CD4-positive, alpha-beta T cell treated with Interleukin-2 at 100 ng/mL for 4 hours (primary cell): Measurements from ENCODE around the gene IQCC.

Source experiments
- DNase-seq: peaks from one replicate; pipeline ENCODE4 v3.0.0-alpha.2; 2020; ENCODE audit warnings: low spot score

The IQCC gene

DNA sequence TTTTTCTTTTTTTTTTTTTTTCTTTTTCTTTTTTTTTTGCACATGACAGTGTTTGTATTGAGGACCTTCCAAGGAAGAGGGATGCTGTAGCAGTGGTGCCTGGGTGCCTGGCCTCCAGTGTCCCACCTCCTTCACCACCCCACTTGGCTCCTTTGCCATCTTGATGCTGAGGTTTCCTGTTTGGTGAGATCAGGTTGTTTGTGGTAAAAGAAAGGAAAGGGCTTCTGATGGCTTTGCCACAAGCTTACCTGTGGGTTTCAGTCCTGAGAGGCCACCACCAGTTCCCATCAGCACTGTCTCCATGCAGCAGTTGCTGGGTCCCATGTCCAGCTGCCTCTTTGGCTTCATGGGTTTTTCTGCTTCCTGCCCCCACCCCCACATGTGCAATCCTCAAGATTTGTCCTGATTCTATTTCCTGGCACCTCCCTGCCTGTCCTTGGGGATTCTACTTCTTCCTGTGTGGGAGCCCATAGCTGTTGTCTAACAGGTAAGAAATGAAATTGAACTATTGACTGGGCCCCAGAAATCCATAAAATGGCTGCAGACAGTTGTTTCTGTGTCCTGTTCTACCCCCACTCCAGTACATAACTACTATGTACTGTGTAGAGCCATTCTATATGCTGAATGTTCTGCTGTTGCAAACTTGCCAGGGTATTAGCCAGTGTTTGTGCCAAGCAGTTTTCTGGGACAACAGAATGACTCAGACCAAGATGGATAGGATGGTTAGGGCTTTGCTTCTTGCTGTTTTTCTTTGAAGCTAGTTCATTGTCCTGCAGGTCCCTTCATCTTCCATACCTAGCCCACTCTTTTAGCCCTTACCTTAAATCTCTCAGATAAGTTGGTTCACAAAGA is 9.3 kb upstream of the IQCC start:
- peak; percentile 26 for DNase-seq

DNA sequence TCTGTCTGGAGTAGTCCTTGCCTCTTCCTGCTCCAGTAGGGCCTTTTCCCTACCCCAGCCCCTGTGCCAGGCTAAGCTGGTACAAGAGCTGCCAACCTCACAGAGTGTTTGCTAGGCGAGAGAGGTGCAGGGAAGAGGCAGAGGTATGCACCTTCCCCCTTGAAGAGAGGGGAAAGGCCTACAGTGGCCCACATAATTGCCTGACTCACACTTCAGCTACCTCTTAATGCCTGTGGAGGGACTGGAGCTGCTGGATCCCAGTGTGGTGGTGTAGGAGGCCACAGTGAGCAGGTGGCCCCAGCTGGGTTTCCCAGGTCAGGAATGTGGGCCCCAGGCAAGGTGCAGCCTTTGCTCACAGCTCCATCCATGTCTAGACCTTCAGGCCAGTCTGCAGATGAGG is 8.4 kb upstream of the IQCC start:
- DNase-seq = no peak

DNA sequence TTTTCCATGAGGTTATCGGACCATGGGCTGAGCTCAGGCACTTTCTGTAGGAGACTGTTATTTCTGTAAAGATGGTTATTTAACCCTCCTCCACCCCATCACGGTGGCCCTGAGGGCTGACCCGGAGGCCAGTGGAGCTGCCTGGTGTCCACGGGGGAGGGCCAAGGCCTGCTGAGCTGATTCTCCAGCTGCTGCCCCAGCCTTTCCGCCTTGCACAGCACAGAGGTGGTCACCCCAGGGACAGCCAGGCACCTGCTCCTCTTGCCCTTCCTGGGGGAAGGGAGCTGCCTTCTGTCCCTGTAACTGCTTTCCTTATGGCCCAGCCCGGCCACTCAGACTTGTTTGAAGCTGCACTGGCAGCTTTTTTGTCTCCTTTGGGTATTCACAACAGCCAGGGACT is 7.6 kb upstream of the IQCC start:
- DNase-seq = no peak

DNA sequence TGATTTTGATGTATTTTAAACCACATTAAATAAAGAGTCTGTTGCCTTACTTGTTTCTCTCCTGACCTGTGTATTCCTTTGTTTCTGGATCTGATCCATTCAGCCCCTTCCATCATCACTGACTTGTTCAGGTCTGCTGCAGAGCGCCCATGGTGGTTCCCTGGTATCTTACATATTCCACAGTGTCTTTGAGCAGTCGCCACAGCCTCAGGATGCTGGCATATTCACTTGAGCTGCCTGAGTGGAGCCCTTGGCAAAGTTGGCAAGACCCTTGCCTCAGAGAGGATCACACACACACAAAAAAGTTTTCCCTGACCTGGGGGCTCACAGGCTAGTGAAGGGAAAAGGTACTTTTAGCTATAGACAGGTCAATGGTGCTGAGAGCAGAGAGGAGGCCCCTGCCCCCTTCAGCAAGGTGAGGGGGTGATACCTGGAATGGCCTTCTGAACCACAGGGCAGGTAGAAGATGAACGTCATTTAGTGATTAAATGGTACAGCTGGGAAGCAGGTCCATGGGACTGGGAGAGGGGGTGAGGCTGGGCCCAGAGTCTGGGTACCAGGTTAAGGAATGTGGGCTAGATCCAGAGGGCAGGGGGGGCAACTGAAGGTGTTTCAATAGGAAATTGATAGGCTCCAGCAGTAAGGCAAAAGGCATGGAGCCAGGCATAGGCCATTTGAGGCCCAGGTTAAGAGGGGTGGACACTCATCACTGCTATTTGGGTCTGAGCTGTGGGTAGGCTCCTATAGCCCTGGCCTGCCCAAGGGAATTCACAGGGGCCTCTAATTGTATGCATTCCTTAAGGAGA is 7.0 kb upstream of the IQCC start:
- DNase-seq = no peak

DNA sequence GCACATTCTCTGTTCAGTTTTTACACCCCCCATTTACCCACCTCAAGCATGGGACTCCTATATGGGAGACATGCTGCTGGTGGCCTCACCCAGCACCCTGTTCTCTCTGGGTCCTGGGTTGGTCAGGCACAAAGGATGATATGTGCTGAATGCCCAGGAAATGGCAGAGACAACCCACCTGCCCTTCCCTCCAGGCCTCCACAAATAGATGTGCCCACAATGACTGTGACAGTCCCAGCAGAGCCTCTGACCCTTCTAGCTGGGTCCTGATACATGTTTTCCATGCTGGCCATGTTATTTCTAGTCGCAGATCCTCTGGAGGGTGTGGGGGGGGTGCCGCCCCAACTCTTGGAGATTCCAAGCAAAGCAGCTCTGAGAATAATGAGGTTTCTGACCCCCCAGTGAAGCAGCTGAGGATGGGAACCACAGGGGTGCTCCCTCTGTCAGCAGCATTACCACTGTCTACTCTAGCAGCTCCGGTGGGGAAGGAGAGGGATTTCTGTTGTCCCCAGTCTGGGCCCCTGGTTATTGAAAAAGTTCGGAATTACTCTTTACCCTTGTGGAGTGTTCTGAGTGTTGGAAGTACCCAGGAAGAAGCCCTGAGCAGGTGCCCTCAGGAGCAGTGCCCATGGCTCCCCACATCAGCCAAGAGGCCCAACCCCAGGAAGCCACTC is 6.3 kb upstream of the IQCC start:
- no peak for DNase-seq

DNA sequence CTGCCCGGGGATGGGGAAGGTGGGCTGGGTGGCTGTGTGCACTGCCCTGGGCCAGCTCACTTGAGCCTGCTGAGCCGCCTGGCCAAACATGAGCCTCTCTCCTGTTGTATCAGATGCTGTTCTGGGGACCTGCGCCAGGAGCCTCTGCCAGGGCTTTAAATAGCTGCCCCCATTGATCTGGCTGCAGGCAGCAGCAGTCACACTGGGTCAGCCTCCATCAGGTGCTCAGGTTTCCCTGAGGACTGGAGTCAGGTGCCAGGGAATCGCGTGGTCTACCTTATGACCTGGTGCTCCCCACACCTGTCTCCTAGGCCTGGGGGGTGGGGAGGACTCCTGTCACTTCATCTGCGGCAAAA is 5.8 kb upstream of the IQCC start:
- DNase-seq = no peak

DNA sequence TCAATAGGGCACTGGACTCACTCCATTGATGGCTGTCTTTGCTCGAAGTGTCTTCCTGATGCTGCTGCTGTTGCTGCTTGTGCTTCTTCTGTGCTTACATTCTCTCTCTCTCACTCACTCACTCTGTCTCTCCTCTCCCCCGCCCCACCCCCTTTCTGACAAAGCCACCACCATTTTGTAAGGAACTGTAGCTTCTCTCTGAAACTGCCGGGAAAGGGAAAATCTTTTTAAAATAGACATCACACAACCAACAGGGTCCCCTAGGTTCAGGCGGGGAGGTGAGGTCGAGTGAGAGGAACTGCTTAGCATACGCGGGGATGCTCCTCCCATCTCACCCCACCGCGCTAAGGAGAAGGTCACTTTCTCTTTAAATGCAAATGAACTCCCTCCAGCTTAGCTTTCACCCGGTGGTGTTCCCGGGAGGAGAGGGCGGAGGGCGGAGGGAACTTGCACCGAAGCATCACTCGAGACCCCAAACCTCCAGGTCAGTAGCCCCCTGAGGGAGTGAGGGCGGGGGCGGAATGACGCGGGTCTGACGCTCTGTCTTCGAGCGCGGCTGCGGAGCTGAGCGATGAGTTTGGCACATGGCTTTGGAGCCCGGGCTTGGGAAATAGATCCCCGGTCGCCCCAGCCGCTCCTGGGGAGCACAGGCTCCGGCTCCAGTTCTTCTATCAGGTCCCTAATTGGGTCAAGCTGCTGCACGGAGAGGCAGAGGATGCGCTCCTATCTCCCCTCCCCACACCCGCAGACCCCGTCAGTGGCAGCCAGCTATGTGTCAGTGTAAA is 5.1 kb upstream of the IQCC start, which contains the start of gene CCDC28B:
CCDC28B (plus strand) TSS at position 370 of the 785 bp plus-strand sequence. CDS start 1,341 bp downstream, outside the sequence.
- DNase-seq = peak; percentile 41

DNA sequence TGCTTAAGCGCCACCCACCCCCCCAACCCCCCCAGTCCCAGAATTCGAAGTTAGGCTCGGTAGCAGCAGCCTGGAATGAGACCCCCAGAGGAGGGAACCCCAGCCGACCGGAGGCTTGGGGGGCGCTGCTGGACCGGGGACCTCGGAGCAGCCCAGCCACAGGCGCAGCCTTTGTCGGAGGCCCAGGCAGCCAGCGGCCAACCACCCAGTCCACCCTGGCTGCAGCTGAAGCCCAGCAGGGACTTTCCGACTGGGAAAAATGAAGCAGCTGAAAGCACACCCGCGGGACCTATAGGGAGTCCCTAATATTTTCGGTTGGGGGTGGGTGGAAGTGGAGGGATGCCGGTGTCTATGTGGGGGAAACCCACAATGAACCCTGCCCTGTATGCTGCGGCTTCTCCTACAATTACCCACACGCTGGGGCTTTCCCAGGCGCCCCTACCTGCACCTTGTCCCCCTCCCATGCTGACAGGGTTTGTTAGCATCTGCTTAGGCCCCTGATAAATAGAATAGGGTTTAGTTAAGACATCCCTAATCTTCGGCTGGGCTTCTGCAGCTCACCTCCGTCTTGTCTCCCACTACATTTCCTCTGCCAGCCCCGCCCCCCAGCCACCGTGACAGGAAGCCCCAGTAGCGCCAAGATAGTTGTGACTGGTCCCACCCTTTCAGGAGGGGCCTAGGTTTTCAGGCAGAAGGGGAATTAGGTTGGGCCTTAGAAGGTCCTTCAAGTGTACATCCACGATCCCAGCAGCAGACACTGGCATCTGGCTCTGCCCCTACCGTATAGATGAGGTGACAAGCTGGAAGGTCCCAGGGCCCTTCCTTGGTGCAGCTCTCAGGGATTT is 4.2 kb upstream of the IQCC start:
- peak; percentile 76 for DNase-seq

DNA sequence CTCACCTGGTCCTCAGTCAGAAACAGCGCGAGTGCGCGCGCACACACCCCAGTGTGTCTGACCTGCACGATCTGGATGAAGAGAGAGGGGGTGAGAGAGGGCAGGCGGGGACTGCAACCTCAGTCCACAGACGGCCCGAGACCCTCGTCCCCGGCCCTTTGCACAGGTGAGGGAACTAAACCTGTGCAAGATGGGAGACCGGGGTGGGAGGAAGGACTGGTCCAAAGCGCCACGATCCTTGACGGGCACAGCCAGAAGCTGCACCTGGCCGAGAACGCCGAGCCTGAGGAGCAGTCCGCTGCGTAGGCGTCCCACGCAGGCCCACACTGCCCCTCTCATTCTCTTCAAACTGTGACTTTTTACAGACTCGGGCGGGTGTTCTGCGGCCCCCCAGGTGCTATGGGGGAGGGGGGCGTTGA is 519 bp upstream of the IQCC start:
- DNase-seq = no peak

DNA sequence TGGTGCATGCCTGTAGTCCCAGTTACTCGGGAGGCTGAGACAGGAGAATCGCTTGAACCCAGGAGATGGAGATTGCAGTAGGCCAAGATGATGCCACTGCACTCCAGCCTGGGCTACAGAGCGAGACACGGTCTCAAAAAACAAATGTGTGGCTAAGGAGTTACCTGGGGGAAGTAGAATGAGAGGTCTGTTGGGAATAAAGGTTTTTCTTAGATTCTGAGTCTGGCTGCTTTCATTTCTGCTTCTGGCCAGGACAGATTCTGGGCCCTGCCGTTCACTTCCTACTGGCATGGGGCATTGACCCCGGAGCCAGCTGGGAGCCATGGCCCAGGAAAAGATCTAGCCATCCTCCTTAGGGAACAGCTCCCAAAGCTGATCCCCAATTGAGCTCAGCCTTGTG is 3.0 kb downstream of the IQCC start:
- DNase-seq = no peak

DNA sequence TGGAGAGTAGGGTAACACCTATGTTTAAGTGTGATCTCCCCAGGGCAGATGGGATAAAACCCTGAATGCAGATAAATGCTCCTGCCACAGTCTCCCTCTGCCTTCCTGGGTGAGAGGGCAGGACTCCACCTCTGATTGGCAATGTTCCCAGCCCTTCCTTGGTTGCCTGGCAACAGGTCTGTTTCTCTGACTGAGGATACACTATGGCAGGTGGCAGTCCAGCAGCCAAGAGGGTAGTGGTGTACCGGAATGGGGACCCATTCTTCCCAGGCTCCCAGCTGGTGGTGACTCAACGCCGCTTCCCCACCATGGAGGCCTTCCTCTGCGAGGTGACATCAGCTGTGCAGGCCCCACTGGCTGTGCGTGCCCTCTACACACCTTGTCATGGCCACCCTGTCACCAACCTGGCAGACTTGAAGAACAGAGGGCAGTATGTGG is 3.4 kb downstream of the IQCC start, which contains the start of gene DCDC2B:
DCDC2B (plus strand) TSS at position 199 of the 438 bp plus-strand sequence; CDS start at position 204, 5 bp downstream.
- DNase-seq = peak; percentile 29

DNA sequence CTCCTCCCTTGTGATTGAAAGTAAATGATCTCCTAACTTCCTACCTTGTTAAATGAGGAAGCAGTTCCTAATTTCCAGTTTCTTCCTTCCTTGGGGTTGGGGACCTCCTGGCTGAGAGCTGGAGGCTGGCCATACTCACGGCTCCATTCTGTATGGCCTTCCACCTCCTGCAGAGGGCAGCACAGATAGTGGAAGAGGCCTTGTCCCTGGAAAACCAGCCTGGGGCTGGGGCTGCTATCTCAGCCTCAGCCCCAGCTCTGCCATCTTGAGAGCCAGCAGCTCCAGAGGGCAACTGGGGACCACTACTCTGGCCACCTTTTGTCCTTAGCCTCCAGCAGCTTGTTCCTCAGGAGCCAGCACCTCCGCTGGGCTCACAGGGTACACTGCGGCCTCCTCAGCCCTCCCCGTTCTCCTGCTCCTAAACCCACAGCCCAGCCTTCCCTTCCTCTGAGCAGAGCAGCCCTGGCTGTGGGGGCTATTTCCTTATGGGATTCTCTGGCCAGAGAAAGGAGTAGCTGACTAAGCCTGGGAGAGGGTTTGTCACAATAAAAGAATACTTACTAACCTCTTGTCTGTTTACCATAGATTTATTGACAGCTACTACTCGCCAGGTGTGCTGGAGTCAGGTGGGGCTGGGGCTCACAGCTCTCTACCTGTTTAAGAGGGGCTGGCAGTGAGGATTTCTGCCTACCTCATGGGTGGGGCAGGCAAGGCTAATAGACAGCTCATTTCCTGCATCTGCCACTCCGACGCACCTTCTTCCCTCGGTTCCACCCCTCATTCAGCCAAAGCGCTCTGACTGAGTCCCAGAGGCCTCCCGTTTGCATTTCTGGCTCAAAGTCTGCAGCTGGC is 10.4 kb downstream of the IQCC start:
- DNase-seq = peak; percentile 65

DNA sequence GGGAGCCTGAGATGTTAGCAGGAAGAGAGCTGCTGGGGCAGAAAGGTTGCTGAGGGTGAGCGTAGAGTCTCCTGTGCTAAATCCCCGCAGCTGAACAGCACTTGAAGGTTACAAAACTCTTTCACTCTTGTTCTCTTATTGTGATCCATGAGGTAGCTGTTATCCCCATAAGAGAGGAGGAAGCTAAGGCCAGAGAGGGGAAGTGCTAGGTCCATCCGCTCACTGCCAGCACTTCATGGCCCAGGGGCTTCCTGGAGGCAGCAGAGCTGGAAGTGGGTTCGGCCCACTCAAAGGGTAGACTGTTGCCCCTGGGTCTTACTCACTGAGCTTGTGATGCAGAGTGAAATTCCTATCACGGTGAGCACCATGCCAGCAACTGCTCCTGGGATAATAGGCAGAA is 11.1 kb downstream of the IQCC start:
- DNase-seq = no peak

DNA sequence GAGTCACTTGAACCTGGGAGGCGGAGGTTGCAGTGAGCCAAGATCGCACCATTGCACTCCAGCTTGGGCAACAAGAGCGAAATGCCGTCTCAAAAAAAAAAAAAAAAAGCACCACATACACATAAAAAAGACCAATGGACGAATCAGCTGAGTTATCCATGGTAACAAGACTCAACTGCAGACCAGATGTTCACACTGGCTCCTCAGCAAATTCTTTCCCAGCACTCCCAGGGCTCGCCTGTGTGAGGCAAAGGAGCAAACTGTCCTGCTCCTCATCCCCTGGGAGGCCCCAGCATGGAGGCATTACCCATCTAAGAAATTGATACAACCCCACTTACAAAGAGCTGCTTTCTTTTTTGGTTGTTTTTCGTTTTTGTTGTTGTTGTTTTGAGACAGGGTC is 13.6 kb downstream of the IQCC start:
- DNase-seq = no peak

DNA sequence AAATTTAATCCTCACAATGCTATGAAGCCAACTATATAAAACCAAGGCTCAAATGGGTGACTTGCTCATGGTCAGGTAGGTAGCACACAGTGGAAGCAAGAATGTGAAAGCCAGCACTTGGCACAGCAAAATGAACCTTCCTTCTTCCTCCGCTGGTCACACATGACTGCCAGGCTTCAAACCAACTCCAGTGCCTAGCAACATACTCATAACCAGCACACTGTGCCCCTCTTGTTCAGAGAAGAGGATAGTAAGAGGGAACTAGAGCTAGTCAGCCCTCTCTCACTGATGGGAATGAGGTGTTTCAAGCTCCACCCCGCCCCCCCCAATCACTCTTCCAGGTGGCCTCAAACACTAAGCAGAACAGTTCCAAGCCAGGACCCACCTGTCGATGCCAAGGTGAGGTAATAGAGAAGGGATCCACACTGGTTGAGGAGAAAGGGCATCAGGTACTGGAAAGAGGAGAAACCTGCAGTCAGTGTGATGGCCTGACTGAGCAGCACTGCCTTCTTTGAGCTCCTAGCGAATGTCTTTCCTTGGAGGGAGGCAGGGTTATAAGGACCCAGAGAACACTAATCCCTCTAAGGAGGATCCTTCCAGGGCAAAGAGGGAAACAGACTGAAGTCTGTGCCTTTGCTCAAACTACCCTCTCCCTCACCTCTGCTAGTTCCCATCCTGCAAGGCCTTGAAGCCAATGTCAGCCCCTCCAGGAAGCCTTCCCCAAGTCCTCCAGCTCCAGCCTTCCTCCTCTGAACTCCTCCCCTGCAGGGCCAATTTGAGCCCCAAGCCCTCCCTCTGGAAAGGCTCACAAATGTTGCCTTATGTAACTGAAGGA is 15.5 kb downstream of the IQCC start:
- no peak for DNase-seq

DNA sequence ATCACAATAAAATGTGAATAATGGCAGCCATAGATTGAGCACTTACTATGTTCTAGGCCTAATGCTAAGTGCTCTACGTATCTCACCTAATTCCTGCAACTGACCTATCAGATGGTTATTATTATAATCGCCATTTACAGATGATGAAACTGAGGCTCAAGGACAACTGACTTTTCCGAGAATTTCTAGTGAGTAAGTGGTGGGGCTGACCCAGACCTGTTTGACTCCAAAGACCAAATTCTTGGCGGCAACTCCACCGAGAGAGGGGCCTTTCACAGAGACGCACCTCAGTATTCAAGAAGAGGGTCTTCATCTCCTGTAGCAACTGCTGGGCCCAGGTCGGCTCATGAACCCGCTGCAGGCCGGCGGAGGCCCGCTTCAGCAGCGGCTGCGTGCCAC is 16.1 kb downstream of the IQCC start:
- no peak for DNase-seq

DNA sequence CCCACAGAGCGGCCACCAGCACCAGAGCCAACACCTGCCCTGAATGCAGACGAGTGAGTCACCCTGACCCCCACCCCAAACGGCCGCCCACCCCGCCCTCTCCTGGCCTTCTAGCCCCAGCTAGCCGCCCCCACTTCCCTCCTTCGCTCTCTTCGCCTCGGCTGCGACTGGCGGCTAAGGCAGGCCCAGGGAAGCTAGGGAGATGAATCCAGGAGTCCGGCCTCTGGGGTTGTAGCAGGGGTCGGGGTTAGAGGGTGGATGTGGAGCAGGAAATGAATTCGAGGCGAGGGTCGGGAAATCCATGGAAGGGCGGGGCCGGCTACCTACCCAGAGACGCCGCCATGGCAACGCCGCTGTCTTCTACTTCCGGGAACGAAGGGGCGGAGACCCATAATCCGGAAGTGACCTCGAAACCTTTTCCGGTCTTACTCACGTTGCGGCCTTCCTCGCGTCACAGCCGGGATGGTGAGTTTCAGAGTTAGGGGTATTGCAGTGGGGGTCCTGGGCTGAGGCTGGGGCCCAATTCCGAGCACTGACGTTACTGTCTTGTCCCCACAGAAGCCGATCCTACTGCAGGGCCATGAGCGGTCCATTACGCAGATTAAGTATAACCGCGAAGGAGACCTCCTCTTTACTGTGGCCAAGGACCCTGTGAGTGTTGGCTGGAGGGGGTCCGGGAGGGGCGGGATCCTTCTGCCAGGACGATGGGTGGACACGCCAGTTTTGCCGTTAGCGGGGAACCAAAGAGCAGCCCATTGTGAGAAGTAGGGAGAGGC is 16.7 kb downstream of the IQCC start, which contains the start of the genes EIF3I and TMEM234:
EIF3I (plus strand) TSS at position 428 of the 776 bp plus-strand sequence; CDS start at position 463, 35 bp downstream.
TMEM234 (minus strand) TSS at position 374 of the 776 bp plus-strand sequence; CDS start at position 343, 31 bp downstream.
- DNase-seq = peak; percentile 93

DNA sequence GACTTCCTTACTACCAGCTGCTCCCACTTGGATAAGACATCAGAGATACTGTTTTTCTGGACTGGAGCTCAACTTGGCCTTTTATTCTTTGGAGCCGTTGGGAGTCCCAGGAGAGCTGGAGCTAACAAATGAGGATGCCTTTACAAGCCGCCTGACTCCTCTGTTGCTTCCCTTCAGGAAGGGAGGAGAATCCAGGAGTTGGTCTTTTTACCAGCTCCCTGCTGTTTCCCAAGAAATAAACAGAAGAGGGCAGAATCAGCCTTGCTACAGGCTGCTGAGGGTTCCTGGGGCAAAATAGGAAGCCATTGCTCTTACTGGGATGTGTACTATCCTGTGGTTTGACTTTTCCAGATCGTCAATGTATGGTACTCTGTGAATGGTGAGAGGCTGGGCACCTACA is 18.2 kb downstream of the IQCC start:
- no peak for DNase-seq
